HG03066 (cell line): Measurements from ENCODE around the gene ARMC6.

Source experiments
- ATAC-seq: cut with Tn5 transposase; IDR thresholded peaks from one replicate; pipeline ENCODE4 v1.9.1; 2021; ENCODE audit warnings: low read depth; ENCODE audit not compliant: unreplicated experiment

The ARMC6 gene

GRCh38 chr19:19053508-19054314, 20.3 kb downstream of the ARMC6 start:
- no peak for ATAC-seq

GRCh38 chr19:19054315-19054938, 21.0 kb downstream of the ARMC6 start:
- ATAC-seq = no peak

- no peak for ATAC-seq
Observed at GRCh38 chr19:19054939-19055440, 21.6 kb downstream of the ARMC6 start.

- no peak for ATAC-seq
Observed at GRCh38 chr19:19055701-19056100, 22.3 kb downstream of the ARMC6 start.

- no peak for ATAC-seq
Observed at GRCh38 chr19:19056636-19057275, 23.4 kb downstream of the ARMC6 start.

GRCh38 chr19:19057317-19057716, 23.9 kb downstream of the ARMC6 start:
- ATAC-seq = no peak

- ATAC-seq = no peak
Observed at GRCh38 chr19:19057720-19058119, 24.3 kb downstream of the ARMC6 start.

- ATAC-seq = no peak
Observed at GRCh38 chr19:19059018-19059836, 25.8 kb downstream of the ARMC6 start.

- ATAC-seq = no peak
Observed at GRCh38 chr19:19059837-19060611, 26.6 kb downstream of the ARMC6 start.

- no peak for ATAC-seq
Observed at GRCh38 chr19:19061506-19061905, 28.1 kb downstream of the ARMC6 start.

GRCh38 chr19:19062454-19063182, 29.2 kb downstream of the ARMC6 start:
- no peak for ATAC-seq

- ATAC-seq = peak; percentile 92
Observed at GRCh38 chr19:19063183-19064097, 30.0 kb downstream of the ARMC6 start, which contains the start of gene SLC25A42. TSS of gene SLC25A42 (plus strand) at chr19:19063994. CDS start at chr19:19096125, 32,131 bp downstream.

- ATAC-seq = peak; percentile 1
Observed at GRCh38 chr19:19064098-19064722, 30.8 kb downstream of the ARMC6 start.

GRCh38 chr19:19064811-19065745, 31.7 kb downstream of the ARMC6 start:
- ATAC-seq = no peak

- ATAC-seq = no peak
Observed at GRCh38 chr19:19067276-19068072, 34.1 kb downstream of the ARMC6 start.
